GM12872 (cell line): ENCODE results near the gene PPARD.

Experiments used
- CTCF ChIP-seq: IDR thresholded peaks from 3 replicates; pipeline ENCODE4 v1.5.1; 2011; ENCODE audit warnings: low read depth, mild to moderate bottlenecking, low read length, moderate library complexity; ENCODE audit not compliant: insufficient read depth

Gene PPARD

DNA sequence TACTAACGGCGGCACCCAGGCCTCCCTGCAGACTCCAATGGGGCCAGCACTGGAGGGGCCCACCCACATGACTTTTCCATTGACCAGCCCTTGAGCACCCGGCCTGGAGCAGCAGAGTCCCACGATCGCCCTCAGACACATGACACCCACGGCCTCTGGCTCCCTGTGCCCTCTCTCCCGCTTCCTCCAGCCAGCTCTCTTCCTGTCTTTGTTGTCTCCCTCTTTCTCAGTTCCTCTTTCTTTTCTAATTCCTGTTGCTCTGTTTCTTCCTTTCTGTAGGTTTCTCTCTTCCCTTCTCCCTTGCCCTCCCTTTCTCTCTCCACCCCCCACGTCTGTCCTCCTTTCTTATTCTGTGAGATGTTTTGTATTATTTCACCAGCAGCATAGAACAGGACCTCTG is 83.7 kb downstream of the PPARD start:
- TF ChIP-seq CTCF, result no peak

DNA sequence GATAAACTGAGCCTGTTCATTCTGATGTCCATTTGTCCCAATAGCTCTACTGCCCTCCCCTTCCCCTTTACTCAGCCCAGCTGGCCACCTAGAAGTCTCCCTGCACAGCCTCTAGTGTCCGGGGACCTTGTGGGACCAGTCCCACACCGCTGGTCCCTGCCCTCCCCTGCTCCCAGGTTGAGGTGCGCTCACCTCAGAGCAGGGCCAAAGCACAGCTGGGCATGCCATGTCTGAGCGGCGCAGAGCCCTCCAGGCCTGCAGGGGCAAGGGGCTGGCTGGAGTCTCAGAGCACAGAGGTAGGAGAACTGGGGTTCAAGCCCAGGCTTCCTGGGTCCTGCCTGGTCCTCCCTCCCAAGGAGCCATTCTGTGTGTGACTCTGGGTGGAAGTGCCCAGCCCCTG is 85.1 kb downstream of the PPARD start:
- TF ChIP-seq CTCF, result no peak

DNA sequence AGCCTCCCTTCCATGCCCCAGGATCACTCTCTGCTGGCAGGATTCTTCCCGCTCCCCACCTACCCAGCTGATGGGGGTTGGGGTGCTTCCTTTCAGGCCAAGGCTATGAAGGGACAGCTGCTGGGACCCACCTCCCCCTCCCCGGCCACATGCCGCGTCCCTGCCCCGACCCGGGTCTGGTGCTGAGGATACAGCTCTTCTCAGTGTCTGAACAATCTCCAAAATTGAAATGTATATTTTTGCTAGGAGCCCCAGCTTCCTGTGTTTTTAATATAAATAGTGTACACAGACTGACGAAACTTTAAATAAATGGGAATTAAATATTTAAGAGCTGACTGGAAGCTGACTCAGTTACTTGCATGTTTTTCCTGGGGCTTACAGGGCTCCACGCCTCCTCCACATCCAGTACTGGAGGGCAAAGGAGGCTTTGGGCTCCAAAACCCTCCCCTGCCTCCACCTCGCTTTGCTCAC is 85.5 kb downstream of the PPARD start:
- TF ChIP-seq CTCF, result no peak

- no peak for TF ChIP-seq CTCF
Measured at GRCh38 chr6:35428421-35429149, 86.2 kb downstream of the PPARD start.

- no peak for TF ChIP-seq CTCF
Measured at GRCh38 chr6:35429463-35429862, 87.1 kb downstream of the PPARD start.

DNA sequence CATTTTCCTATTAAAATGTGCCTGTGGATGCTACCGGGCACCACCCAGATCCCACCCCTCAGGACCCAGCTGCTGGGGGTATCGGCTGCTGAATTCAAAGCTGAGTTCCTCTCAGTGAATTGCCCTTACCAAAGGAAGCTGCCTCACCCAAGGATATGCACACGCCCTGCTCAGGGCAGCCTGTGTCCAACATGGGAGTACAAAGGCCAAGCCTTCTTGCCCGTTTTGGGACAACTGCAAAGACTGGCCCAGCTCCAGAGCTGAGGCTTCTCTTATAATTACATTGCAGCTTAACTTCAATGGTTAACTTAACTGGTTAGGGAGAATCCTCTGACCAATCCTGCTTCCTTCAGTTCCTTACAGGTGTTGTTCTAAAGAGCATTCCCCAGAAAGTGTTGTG is 89.9 kb downstream of the PPARD start:
- TF ChIP-seq CTCF, result no peak

- TF ChIP-seq CTCF, result no peak
Measured at GRCh38 chr6:35435074-35435837, 92.9 kb downstream of the PPARD start.
